GM23248 (cell line): ENCODE results near the gene TRIM72.
"Not testable (repeated sequence)": the region's sequence is repeated elsewhere in the genome, so short reads cannot be mapped to it uniquely, and the experiment has no call there.

Source experiments
- EZH2 ChIP-seq: fragments of 200-600 bp; sonication (generic); IDR thresholded peaks from 2 replicates; pipeline ENCODE4 v1.6.1; 2018; ENCODE audit warnings: antibody characterized with exemption, mild to moderate bottlenecking; ENCODE audit not compliant: insufficient read depth, poor library complexity, severe bottlenecking
- EZH2phosphoT487 ChIP-seq: fragments of 200-600 bp; sonication (generic); IDR thresholded peaks from 2 replicates; pipeline ENCODE4 v1.6.1; 2018; ENCODE audit warnings: antibody characterized with exemption, moderate library complexity, mild to moderate bottlenecking, low read depth; ENCODE audit not compliant: insufficient read depth

- TF ChIP-seq EZH2phosphoT487, EZH2: not testable (repeated sequence)
These were observed 18.1 kb upstream of the TRIM72 start for GRCh38 chr16:31195861-31196260.
